PC-9 (cell line): ENCODE results near the gene PLEKHG4B. TPM values are rescaled to one million over a fixed set of nuclear protein-coding genes. Genes with fewer than 3 reads are reported as not detected.
A peak's percentile ranks its signal among the peaks of the same experiment; 100 is the strongest.

Experiments
- BruUV-seq: library from RNA; stranded (reverse); fragments of 400-500 nt; replicated peaks from 2 replicates; lab custom pipeline; 2021; lab: Mats Ljungman, UMichigan
- CTCF ChIA-PET: fragments of 300-600 bp; sonication (Branson Sonifier 250); formaldehyde crosslinking; loops from one replicate; lab custom pipeline; 2022; ENCODE audit warnings: antibody characterized with exemption; lab: Charles Lee
- POLR2A ChIA-PET: fragments of 300-600 bp; sonication (Branson Sonifier 250); formaldehyde crosslinking; loops from one replicate; lab custom pipeline; 2022; ENCODE audit warnings: antibody characterized with exemption; ENCODE audit not compliant: unreplicated experiment; lab: Charles Lee
- DNase-seq, 2 experiments: peaks; one replicate each; pipeline versions ENCODE4 v3.0.0 to v3.0.0-alpha.2; 2015 to 2022; ENCODE audit warnings: mixed read lengths in 1 of 2
- H2AFZ ChIP-seq: fragments of 200-600 bp; sonication (generic); 2 replicates; pipeline ENCODE4 v1.8.1; 2017; ENCODE audit warnings: antibody characterized with exemption
- H3F3A ChIP-seq: fragments of 200-600 bp; sonication (generic); 2 replicates; pipeline ENCODE4 v1.8.1; 2017; ENCODE audit warnings: antibody characterized with exemption, mild to moderate bottlenecking, low read depth; ENCODE audit not compliant: insufficient read depth
- H3K27ac ChIP-seq: fragments of 200-600 bp; sonication (generic); 2 replicates; pipeline ENCODE4 v1.6.1; 2016; ENCODE audit warnings: mixed run types
- H3K27me3 ChIP-seq: fragments of 200-600 bp; sonication (generic); 2 replicates; pipeline ENCODE4 v1.6.1; 2016; ENCODE audit warnings: low read depth, mixed run types; ENCODE audit not compliant: insufficient read depth
- H3K36me3 ChIP-seq: fragments of 200-600 bp; sonication (generic); 2 replicates; pipeline ENCODE4 v1.6.1; 2016; ENCODE audit warnings: low read depth, mixed run types
- H3K4me1 ChIP-seq: fragments of 200-600 bp; sonication (generic); replicated peaks from 2 replicates; pipeline ENCODE4 v1.6.1; 2016; ENCODE audit warnings: mixed run types; ENCODE audit not compliant: insufficient read depth
- H3K4me2 ChIP-seq: fragments of 200-600 bp; sonication (generic); 2 replicates; pipeline ENCODE4 v1.6.1; 2017; ENCODE audit warnings: mixed run types
- H3K4me3 ChIP-seq: fragments of 200-600 bp; sonication (generic); 2 replicates; pipeline ENCODE4 v1.6.1; 2016; ENCODE audit warnings: mixed run types
- H3K79me2 ChIP-seq: fragments of 200-600 bp; sonication (generic); 2 replicates; pipeline ENCODE4 v1.6.1; 2017; ENCODE audit warnings: low read depth, mixed run types
- H3K9me2 ChIP-seq: fragments of 200-600 bp; sonication (generic); 2 replicates; pipeline ENCODE4 v1.8.1; 2017; ENCODE audit warnings: mild to moderate bottlenecking; ENCODE audit not compliant: insufficient read depth
- H3K9me3 ChIP-seq: fragments of 200-600 bp; sonication (generic); 2 replicates; pipeline ENCODE4 v1.8.1; 2016; ENCODE audit warnings: low read depth; ENCODE audit not compliant: insufficient read depth
- H4K20me1 ChIP-seq: fragments of 200-600 bp; sonication (generic); 2 replicates; pipeline ENCODE4 v1.8.1; 2017; ENCODE audit not compliant: insufficient read depth
- EZH2 ChIP-seq: fragments of 200-600 bp; sonication (generic); IDR thresholded peaks from 2 replicates; pipeline ENCODE4 v1.8.0; 2017; ENCODE audit warnings: antibody characterized with exemption, low read depth
- intact Hi-C: fragments of 100-400 bp; cut with micrococcal nuclease; formaldehyde crosslinking; loops from one replicate; pipeline ENCODE4 v1.10.0; 2022; ENCODE audit not compliant: unreplicated experiment
- total RNA-seq: library from RNA; stranded (reverse); gene quantifications from 2 replicates; pipeline ENCODE4 v1.2.3, GENCODE V29; 2021
- TF ChIP-seq, protein P1 (sequence below): fragments of 200-600 bp; sonication (generic); conservative IDR thresholded peaks from 2 replicates; pipeline ENCODE4 v1.6.1; 2017; ENCODE audit warnings: mixed run types, antibody characterized with exemption, mild to moderate bottlenecking, moderate library complexity

PLEKHG4B gene
- total RNA-seq, 1 experiment from 2014 or later: not detected

DNA sequence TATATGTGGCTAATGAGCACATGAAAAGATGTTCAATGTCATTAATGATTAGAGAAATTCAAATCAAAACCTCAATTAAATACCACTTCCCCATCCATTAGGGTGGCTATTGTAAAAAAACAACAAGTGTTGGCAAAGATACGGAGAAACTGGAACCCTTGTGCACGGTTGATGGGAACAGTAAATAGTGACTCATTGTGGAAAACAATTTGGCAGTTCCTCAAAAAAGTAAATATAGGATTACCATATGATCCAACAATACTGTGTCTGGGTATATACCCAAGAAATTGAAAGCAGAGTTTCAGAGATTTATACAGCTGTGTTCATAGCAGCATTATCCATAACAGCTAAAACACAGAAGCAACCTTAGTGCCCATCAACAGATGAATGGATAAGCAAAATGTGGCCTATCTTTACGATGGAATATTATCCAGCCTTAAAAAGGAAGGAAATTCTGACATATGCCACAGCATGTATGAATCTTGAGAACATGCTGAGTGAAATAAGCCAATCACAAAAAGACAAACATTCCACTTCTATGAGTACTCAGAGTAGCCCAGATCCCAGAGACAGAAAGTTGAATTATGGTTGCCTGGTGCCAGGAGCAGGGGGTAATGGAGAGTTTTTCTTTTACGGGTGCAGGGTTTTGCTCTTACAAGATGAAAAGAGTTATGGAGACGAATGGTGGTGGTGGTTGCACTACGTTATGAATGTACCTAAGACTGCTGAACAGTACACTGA is 57.9 kb downstream of the PLEKHG4B start:
- intact Hi-C loops: no loop called here
- ChIA-PET CTCF (no interaction called here), POLR2A (no interaction called here)
- Histone ChIP-seq H3K27me3 (peaks cover 81% of the 10 kb centered on the region), H3K9me2 (no peaks in the 10 kb centered on the region), H3K4me3 (no peak overlapping the region), H3K4me2 (no peak overlapping the region), H3K9me3 (peaks cover 9% of the 10 kb centered on the region), H3K36me3 (no peaks in the 10 kb centered on the region), H3K79me2 (no peaks in the 10 kb centered on the region), H2AFZ (no peak overlapping the region), H3K4me1 (no peaks in the 10 kb centered on the region), H4K20me1 (no peaks in the 10 kb centered on the region), H3K27ac (no peak overlapping the region), H3F3A (no peaks in the 10 kb centered on the region)
- TF ChIP-seq EZH2: no peak
- TF ChIP-seq, protein P1, sequence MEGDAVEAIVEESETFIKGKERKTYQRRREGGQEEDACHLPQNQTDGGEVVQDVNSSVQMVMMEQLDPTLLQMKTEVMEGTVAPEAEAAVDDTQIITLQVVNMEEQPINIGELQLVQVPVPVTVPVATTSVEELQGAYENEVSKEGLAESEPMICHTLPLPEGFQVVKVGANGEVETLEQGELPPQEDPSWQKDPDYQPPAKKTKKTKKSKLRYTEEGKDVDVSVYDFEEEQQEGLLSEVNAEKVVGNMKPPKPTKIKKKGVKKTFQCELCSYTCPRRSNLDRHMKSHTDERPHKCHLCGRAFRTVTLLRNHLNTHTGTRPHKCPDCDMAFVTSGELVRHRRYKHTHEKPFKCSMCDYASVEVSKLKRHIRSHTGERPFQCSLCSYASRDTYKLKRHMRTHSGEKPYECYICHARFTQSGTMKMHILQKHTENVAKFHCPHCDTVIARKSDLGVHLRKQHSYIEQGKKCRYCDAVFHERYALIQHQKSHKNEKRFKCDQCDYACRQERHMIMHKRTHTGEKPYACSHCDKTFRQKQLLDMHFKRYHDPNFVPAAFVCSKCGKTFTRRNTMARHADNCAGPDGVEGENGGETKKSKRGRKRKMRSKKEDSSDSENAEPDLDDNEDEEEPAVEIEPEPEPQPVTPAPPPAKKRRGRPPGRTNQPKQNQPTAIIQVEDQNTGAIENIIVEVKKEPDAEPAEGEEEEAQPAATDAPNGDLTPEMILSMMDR: no peak
- no TSS peak for BruUV-seq
- DNase-seq: peak in 1 of 2 experiments; percentile 59

DNA sequence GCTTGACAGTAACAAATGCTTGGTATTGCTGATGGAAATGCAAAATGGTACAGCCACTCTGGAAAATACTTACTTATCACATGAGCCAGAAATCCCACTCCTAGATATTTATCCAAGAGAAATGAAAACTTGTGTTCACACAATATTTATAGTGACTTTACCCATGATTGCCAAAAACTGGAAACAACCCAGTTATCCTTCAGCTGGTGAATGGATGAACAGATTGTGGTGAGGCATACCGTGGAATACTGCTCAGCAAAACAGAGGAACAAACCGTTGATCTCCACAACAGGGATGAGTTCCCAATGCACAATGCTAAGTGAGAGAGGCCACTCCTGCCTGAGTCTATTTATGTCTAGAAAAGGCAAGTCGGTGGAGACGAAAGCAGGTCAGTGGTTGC is 58.8 kb downstream of the PLEKHG4B start:
- POLR2A ChIA-PET: no interaction called here
- DNase-seq: no peak
- H3K4me3 ChIP-seq: no peak overlapping the region

DNA sequence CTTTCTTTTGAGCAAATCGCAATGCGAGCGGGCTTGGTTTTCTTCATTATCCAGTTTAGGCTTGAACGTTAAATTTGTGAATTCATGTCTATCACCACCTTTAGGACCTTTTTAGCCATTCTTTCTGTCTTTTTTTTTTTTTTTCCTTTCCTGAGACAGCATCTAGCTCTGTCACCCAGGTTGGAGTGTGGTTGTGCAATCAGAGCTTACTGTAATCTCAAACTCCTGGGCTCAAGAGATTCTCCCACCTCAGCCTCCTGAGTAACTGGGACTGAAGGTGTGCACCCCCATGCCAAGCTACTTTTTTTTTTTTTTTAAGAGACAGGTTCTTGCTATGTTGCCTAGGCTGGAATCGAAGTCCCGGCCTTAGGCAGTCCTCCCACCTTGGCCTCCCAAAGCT is 60.1 kb downstream of the PLEKHG4B start:
- Histone ChIP-seq H3K9me3 (peaks cover 9% of the 10 kb centered on the region), H3K36me3 (no peaks in the 10 kb centered on the region), H3K4me2 (no peak overlapping the region), H4K20me1 (no peaks in the 10 kb centered on the region), H3K4me3 (no peak overlapping the region), H3K27me3 (peaks cover 87% of the 10 kb centered on the region), H3K9me2 (no peaks in the 10 kb centered on the region), H3K79me2 (no peaks in the 10 kb centered on the region), H3K27ac (no peak overlapping the region), H3K4me1 (no peaks in the 10 kb centered on the region), H2AFZ (no peak overlapping the region), H3F3A (no peaks in the 10 kb centered on the region)
- ChIA-PET CTCF (interaction anchor here (0.7 kb wide), 1 partner anchor 13 kb away, joined by 4 read pairs; no protein-coding TSS in a partner anchor), POLR2A (interaction anchor here (0.6 to 0.7 kb wide), 3 partner anchors 48 to 1664 kb away, joined by 6 to 12 read pairs (median 8); no protein-coding TSS in a partner anchor)
- TF ChIP-seq, protein P1: no peak
- TF ChIP-seq EZH2: no peak
- no peak for DNase-seq
- BruUV-seq: no TSS peak
- intact Hi-C loops: no loop called here

More for the DNA sequence above, 58.8 kb downstream of the PLEKHG4B start:
- TF ChIP-seq EZH2: no peak
- TF ChIP-seq, protein P1: no peak
- H4K20me1 ChIP-seq: no peaks in the 10 kb centered on the region
- no peak overlapping the region for H3K4me2 ChIP-seq
- H2AFZ ChIP-seq: no peak overlapping the region
- intact Hi-C loops: no loop called here
- no peaks in the 10 kb centered on the region for H3K79me2 ChIP-seq
- no peaks in the 10 kb centered on the region for H3K36me3 ChIP-seq
- no peaks in the 10 kb centered on the region for H3K9me2 ChIP-seq
- CTCF ChIA-PET: no interaction called here
- no peak overlapping the region for H3K27ac ChIP-seq
- H3K4me1 ChIP-seq: no peaks in the 10 kb centered on the region
- H3K9me3 ChIP-seq: peaks cover 9% of the 10 kb centered on the region
- peaks cover 81% of the 10 kb centered on the region for H3K27me3 ChIP-seq
- no TSS peak for BruUV-seq
- H3F3A ChIP-seq: no peaks in the 10 kb centered on the region
